HepG2 (cell line): ENCODE measurements around the gene WNT7B. TPM values are rescaled to one million over a fixed set of nuclear protein-coding genes. Genes with fewer than 3 reads are reported as not detected.

Experiments used
- ATAC-seq: fragments of 200-7000 bp; cut with Tn5 transposase; 3 replicates; pipeline ENCODE4 v1.9.1; 2020; ENCODE audit warnings: mild to moderate bottlenecking, moderate library complexity
- BruUV-seq: library from RNA; stranded (reverse); fragments of 400-500 nt; replicated peaks from 2 replicates; lab custom pipeline; 2021; lab: Mats Ljungman, UMichigan
- CTCF ChIA-PET: fragments of 300-600 bp; formaldehyde crosslinking; extraction: SDS; loops from one replicate; lab custom pipeline; 2021; ENCODE audit warnings: low total read pairs, inconsistent platforms, low intra/inter-chr PET ratio; lab: Yijun Ruan, JAX
- POLR2A ChIA-PET: fragments of 350-600 bp; sonication (Branson Sonifier 250); formaldehyde crosslinking; loops from one replicate; lab custom pipeline; 2020; ENCODE audit warnings: antibody characterized with exemption, inconsistent platforms; lab: Yijun Ruan, JAX
- DNase-seq: peaks from one replicate; pipeline ENCODE4 v3.0.0-alpha.2; 2015; ENCODE audit warnings: low spot score
- FAIRE-seq: peaks from 3 replicates; lab custom pipeline; 2011; peaks lifted over from hg19 to GRCh38; lab: Jason Lieb, UNC
- H2AFZ ChIP-seq: one replicate; pipeline ENCODE4 v1.6.1; 2011; ENCODE audit warnings: low read length, inconsistent platforms
- H3K27ac ChIP-seq: fragments of 300-600 bp; 3 replicates; pipeline ENCODE4 v1.8.0; 2011; ENCODE audit warnings: mixed run types, mild to moderate bottlenecking, mixed read lengths, low read length, inconsistent platforms; ENCODE audit not compliant: insufficient read depth; ENCODE audit errors: extremely low read length
- H3K27me3 ChIP-seq, 2 experiments: fragments of 200-600 bp in 1 of 2; 2 replicates in 1 of 2; 3 replicates in 1 of 2; pipeline versions ENCODE4 v1.6.0 to v1.8.0; 2011; ENCODE audit warnings: low read length in 2 of 2, mild to moderate bottlenecking in 2 of 2, moderate library complexity in 2 of 2, inconsistent platforms in 1 of 2; ENCODE audit not compliant: insufficient read depth in 2 of 2, control insufficient read depth in 1 of 2
- H3K36me3 ChIP-seq, 2 experiments: fragments of 200-600 bp in 1 of 2; replicated peaks in 1 of 2; 2 replicates in 1 of 2; 3 replicates in 1 of 2; pipeline versions ENCODE4 v1.5.1 to v1.8.0; 2011; ENCODE audit warnings: low read length in 2 of 2, inconsistent platforms in 1 of 2; ENCODE audit not compliant: insufficient read depth in 2 of 2, control insufficient read depth in 1 of 2
- H3K4me1 ChIP-seq: 2 replicates; pipeline ENCODE4 v1.5.1; 2012; ENCODE audit warnings: low read length, inconsistent platforms; ENCODE audit not compliant: insufficient read depth
- H3K4me2 ChIP-seq: 2 replicates; pipeline ENCODE4 v1.6.0; 2011; ENCODE audit warnings: low read depth, low read length, inconsistent platforms
- H3K4me3 ChIP-seq, 3 experiments: fragments of 200-600 bp in 1 of 3; sonication (generic), shearing (Covaris generic) in 1 of 3; replicated peaks in 1 of 3; 2 replicates each; pipeline ENCODE4 v1.5.1; 2011 to 2016; ENCODE audit warnings: low read length in 3 of 3, inconsistent platforms in 2 of 3, low read depth in 2 of 3, mild to moderate bottlenecking in 2 of 3, control low read depth in 1 of 3, mixed read lengths in 1 of 3; ENCODE audit not compliant: insufficient read depth in 1 of 3
- H3K79me2 ChIP-seq: one replicate; pipeline ENCODE4 v1.6.1; 2011; ENCODE audit warnings: low read length, inconsistent platforms; ENCODE audit not compliant: insufficient read depth
- H3K9ac ChIP-seq: 2 replicates; pipeline ENCODE4 v1.6.0; 2011; ENCODE audit warnings: mild to moderate bottlenecking, low read depth, low read length, inconsistent platforms; ENCODE audit not compliant: insufficient read depth
- H3K9me3 ChIP-seq: 2 replicates; pipeline ENCODE4 v1.5.1; 2012; ENCODE audit warnings: mild to moderate bottlenecking, low read length
- H4K20me1 ChIP-seq: 2 replicates; pipeline ENCODE4 v1.6.0; 2011; ENCODE audit warnings: inconsistent platforms, mild to moderate bottlenecking, low read length, moderate library complexity; ENCODE audit not compliant: insufficient read depth
- ARNT ChIP-seq: fragments of 450-650 bp; IDR thresholded peaks from 2 replicates; pipeline ENCODE4 v1.6.1; 2017
- ISX ChIP-seq: sonication (generic); formaldehyde crosslinking; conservative IDR thresholded peaks from 2 replicates; pipeline ENCODE4 v1.5.0; 2020; ENCODE audit warnings: missing genetic modification reagents
- MYC ChIP-seq: sonication (generic); formaldehyde crosslinking; IDR thresholded peaks from 2 replicates; pipeline ENCODE4 v1.9.0; 2021; ENCODE audit warnings: missing genetic modification reagents, borderline replicate concordance
- NR2C2 ChIP-seq: sonication (generic); formaldehyde crosslinking; IDR thresholded peaks from 2 replicates; pipeline ENCODE4 v1.4.0; 2020; ENCODE audit warnings: missing genetic modification reagents, mild to moderate bottlenecking, moderate library complexity, borderline replicate concordance
- SIN3A ChIP-seq: IDR thresholded peaks from 2 replicates; pipeline ENCODE4 v1.6.1; 2011; ENCODE audit warnings: low read depth, mild to moderate bottlenecking, control low read depth, low read length, borderline replicate concordance
- STAG1 ChIP-seq: sonication (generic); formaldehyde crosslinking; IDR thresholded peaks from 2 replicates; pipeline ENCODE4 v1.4.0; 2020; ENCODE audit warnings: missing genetic modification reagents
- TEAD3 ChIP-seq: optimal IDR thresholded peaks from 2 replicates; pipeline ENCODE3; 2016; ENCODE audit warnings: borderline replicate concordance
- ZBTB46 ChIP-seq: sonication (generic); formaldehyde crosslinking; IDR thresholded peaks from 2 replicates; pipeline ENCODE4 v1.4.0; 2020; ENCODE audit warnings: mild to moderate bottlenecking, missing genetic modification reagents, borderline replicate concordance
- ZNF772 ChIP-seq: sonication (generic); formaldehyde crosslinking; IDR thresholded peaks from 2 replicates; pipeline ENCODE4 v1.5.0; 2020; ENCODE audit warnings: mild to moderate bottlenecking, missing genetic modification reagents
- WGBS: methylation state at CpG from one replicate; pipeline ENCODE4 v1.1.6; 2017; ENCODE audit warnings: low lambda C conversion rate; 5-methylcytosine and 5-hydroxymethylcytosine counted together
- in situ Hi-C: cut with HindIII; loops from 2 replicates; pipeline ENCODE4 v1.10.0; 2017; ENCODE audit warnings: low pct_unique_long_range_greater_than_20kb; ENCODE audit not compliant: extremely low pct_ligation_motif_present
- intact Hi-C: fragments of 100-400 bp; cut with micrococcal nuclease; formaldehyde crosslinking; loops from one replicate; pipeline ENCODE4 v1.10.0; 2022; ENCODE audit not compliant: unreplicated experiment
- polyA plus RNA-seq, 8 experiments: library from polyadenylated mRNA; depleted of rRNA in 3 of 8; stranded (reverse) in 7 of 8; unstranded in 1 of 8; fragments of >200 nt; fragmentation: Illumina TruSeq in 4 of 8; extraction: Trizol in 4 of 8; gene quantifications; 2 replicates each; pipeline versions ENCODE4 v1.2.1 to v1.2.3, GENCODE V29; 2011 to 2016; ENCODE audit warnings: low read depth in 4 of 8, missing spikeins in 1 of 8, mixed read lengths in 1 of 8; ENCODE audit not compliant: insufficient read depth in 1 of 8
- total RNA-seq, 5 experiments: library from RNA; depleted of rRNA; stranded (reverse); fragments of >200 nt; fragmentation: Illumina TruSeq; extraction: Trizol; gene quantifications; 2 replicates each; pipeline ENCODE4 v1.2.3, GENCODE V29; 2016; ENCODE audit warnings: low read depth in 1 of 5

Gene WNT7B
- total and polyA plus RNA-seq, 2 of the 13 experiments (the other 11 are each of a cell fraction or from before 2014, with no cell fraction given), result 0.09 TPM; not detected in 1

- TF ChIP-seq ZBTB46 (no peak), NR2C2 (CRISPR knock-in tag) (no peak), STAG1 (CRISPR knock-in tag) (no peak), ZNF772 (no peak), MYC (CRISPR knock-in tag) (no peak), TEAD3 (no peak)
These were observed 19.1 kb downstream of the WNT7B start (continued) for GRCh38 chr22:45957826-45958225.

GRCh38 chr22:45953178-45953577, 23.8 kb downstream of the WNT7B start:
- TF ChIP-seq SIN3A, result no peak
- TF ChIP-seq ISX (CRISPR knock-in tag), result no peak
- TF ChIP-seq ARNT, result no peak
- TF ChIP-seq, all 625 proteins: peak for 0
- H3K27me3 ChIP-seq, result peaks cover 12 to 77% of the 10 kb centered on the region in 2 experiments
- H3K4me1 ChIP-seq, result no peaks in the 10 kb centered on the region
- in situ Hi-C loops (no loop called here), intact Hi-C loops (no loop called here)
- FAIRE-seq (no peak), DNase-seq (no peak), ATAC-seq (no peak)
- BruUV-seq, result no TSS peak
- POLR2A ChIA-PET, result no interaction called here
- no peak overlapping the region for H3K4me3 ChIP-seq
- H3K27ac ChIP-seq, result no peak overlapping the region
- no peaks in the 10 kb centered on the region for H3K79me2 ChIP-seq
- 7% methylated on average over 18 of the region's 18 CpGs for WGBS
- no peaks in the 10 kb centered on the region for H4K20me1 ChIP-seq
- no peak overlapping the region for H3K4me2 ChIP-seq
- no peak overlapping the region for H3K9ac ChIP-seq
- no peak overlapping the region for H2AFZ ChIP-seq
- CTCF ChIA-PET, result no interaction called here
- H3K36me3 ChIP-seq, result no peaks in the 10 kb centered on the region
- no peaks in the 10 kb centered on the region for H3K9me3 ChIP-seq
